H9 (cell line): ENCODE measurements around the gene PXDN. TPM values are rescaled to one million over a fixed set of nuclear protein-coding genes. Genes with fewer than 3 reads are reported as not detected.

Experiments used
- DNase-seq: peaks from one replicate; pipeline ENCODE4 v3.0.0-alpha.2; 2017
- H2AFZ ChIP-seq: one replicate; pipeline ENCODE4 v1.6.1; 2013; ENCODE audit warnings: mild to moderate bottlenecking, low read length, control low read depth, moderate library complexity
- H2AK5ac ChIP-seq: 2 replicates; pipeline ENCODE4 v1.6.1; 2013; ENCODE audit warnings: low read length, control low read depth, mixed read lengths; ENCODE audit not compliant: insufficient read length
- H2BK120ac ChIP-seq: one replicate; pipeline ENCODE4 v1.6.1; 2013; ENCODE audit warnings: low read depth, mild to moderate bottlenecking, low read length, control low read depth, inconsistent platforms; ENCODE audit not compliant: poor library complexity, severe bottlenecking
- H2BK12ac ChIP-seq: 2 replicates; pipeline ENCODE4 v1.6.1; 2013; ENCODE audit warnings: low read length, control low read depth, mixed read lengths, low read depth; ENCODE audit not compliant: insufficient read length
- H2BK15ac ChIP-seq: 2 replicates; pipeline ENCODE4 v1.6.1; 2013; ENCODE audit warnings: low read depth, low read length, control low read depth
- H2BK20ac ChIP-seq: one replicate; pipeline ENCODE4 v1.6.1; 2013; ENCODE audit warnings: low read depth, mild to moderate bottlenecking, low read length, control low read depth, inconsistent platforms; ENCODE audit not compliant: poor library complexity, severe bottlenecking
- H2BK5ac ChIP-seq: 2 replicates; pipeline ENCODE4 v1.6.1; 2013; ENCODE audit warnings: low read length, control low read depth, mixed read lengths; ENCODE audit not compliant: insufficient read length
- H3K14ac ChIP-seq: 2 replicates; pipeline ENCODE4 v1.6.1; 2013; ENCODE audit warnings: low read length, control low read depth; ENCODE audit not compliant: insufficient read depth
- H3K18ac ChIP-seq: 2 replicates; pipeline ENCODE4 v1.6.1; 2013; ENCODE audit warnings: low read depth, mild to moderate bottlenecking, mixed read lengths, low read length, control low read depth; ENCODE audit not compliant: insufficient read length
- H3K23ac ChIP-seq: 2 replicates; pipeline ENCODE4 v1.6.1; 2013; ENCODE audit warnings: low read length, control low read depth, mixed read lengths, low read depth; ENCODE audit not compliant: insufficient read length
- H3K23me2 ChIP-seq: 2 replicates; pipeline ENCODE4 v1.6.1; 2013; ENCODE audit warnings: low read depth, mild to moderate bottlenecking, mixed read lengths, low read length, control low read depth; ENCODE audit not compliant: insufficient read length, poor library complexity, severe bottlenecking
- H3K27ac ChIP-seq: 2 replicates; pipeline ENCODE4 v1.5.1; 2013; ENCODE audit warnings: low read length, control low read depth, mixed read lengths, low read depth; ENCODE audit not compliant: insufficient read length
- H3K27me3 ChIP-seq: 2 replicates; pipeline ENCODE4 v1.6.1; 2013; ENCODE audit warnings: low read length, control low read depth, inconsistent platforms; ENCODE audit not compliant: insufficient read depth
- H3K4ac ChIP-seq: 2 replicates; pipeline ENCODE4 v1.6.1; 2013; ENCODE audit warnings: low read depth, mild to moderate bottlenecking, control low read depth, inconsistent platforms, low read length, moderate library complexity
- H3K4me1 ChIP-seq: 2 replicates; pipeline ENCODE4 v1.6.1; 2013; ENCODE audit warnings: low read length, control low read depth, inconsistent platforms; ENCODE audit not compliant: insufficient read depth
- H3K4me2 ChIP-seq: 2 replicates; pipeline ENCODE4 v1.6.1; 2013; ENCODE audit warnings: low read length, control low read depth, mixed read lengths; ENCODE audit not compliant: insufficient read length, insufficient read depth
- H3K56ac ChIP-seq: 2 replicates; pipeline ENCODE4 v1.6.1; 2013; ENCODE audit warnings: low read depth, mild to moderate bottlenecking, mixed read lengths, low read length, control low read depth; ENCODE audit not compliant: insufficient read length
- H3K79me1 ChIP-seq: 2 replicates; pipeline ENCODE4 v1.6.1; 2013; ENCODE audit warnings: low read depth, mild to moderate bottlenecking, moderate library complexity, low read length, control low read depth, inconsistent platforms; ENCODE audit not compliant: insufficient read depth, poor library complexity, severe bottlenecking
- H3K79me2 ChIP-seq: 2 replicates; pipeline ENCODE4 v1.6.1; 2013; ENCODE audit warnings: low read length, control low read depth, inconsistent platforms; ENCODE audit not compliant: insufficient read depth
- H3K9ac ChIP-seq: 2 replicates; pipeline ENCODE4 v1.6.1; 2013; ENCODE audit warnings: low read length, control low read depth, mixed read lengths; ENCODE audit not compliant: insufficient read length; ENCODE audit errors: extremely low read depth
- H3K9me3 ChIP-seq: one replicate; pipeline ENCODE4 v1.6.1; 2013; ENCODE audit warnings: low read depth, low read length, inconsistent platforms; ENCODE audit not compliant: control insufficient read depth
- H3T11ph ChIP-seq: one replicate; pipeline ENCODE4 v1.6.1; 2013; ENCODE audit warnings: mild to moderate bottlenecking, low read length, control low read depth, inconsistent platforms
- H4K20me1 ChIP-seq: one replicate; pipeline ENCODE4 v1.6.1; 2013; ENCODE audit not compliant: control insufficient read depth, insufficient read length, insufficient read depth
- H4K5ac ChIP-seq: 2 replicates; pipeline ENCODE4 v1.6.1; 2013; ENCODE audit warnings: low read depth, mild to moderate bottlenecking, mixed read lengths, low read length, control low read depth; ENCODE audit not compliant: insufficient read length
- H4K8ac ChIP-seq: replicated peaks from 2 replicates; pipeline ENCODE4 v1.6.1; 2013; ENCODE audit warnings: low read length, control low read depth, mixed read lengths, low read depth; ENCODE audit not compliant: insufficient read length
- H4K91ac ChIP-seq: 2 replicates; pipeline ENCODE4 v1.6.1; 2013; ENCODE audit warnings: low read depth, mild to moderate bottlenecking, moderate library complexity, mixed read lengths, low read length, control low read depth; ENCODE audit not compliant: insufficient read length
- H3K27ac Mint-ChIP-seq, 3 experiments: 2 replicates in 2 of 3; 3 replicates in 1 of 3; pipeline ENCODE4 v1.8.0; 2020 to 2021; ENCODE audit warnings: mixed read lengths in 3 of 3, mild to moderate bottlenecking in 1 of 3, moderate library complexity in 1 of 3
- H3K27me3 Mint-ChIP-seq: 2 replicates; pipeline ENCODE4 v1.8.0; 2021; ENCODE audit warnings: low read depth, mild to moderate bottlenecking, moderate library complexity, mixed read lengths
- H3K36me3 Mint-ChIP-seq, 3 experiments: 2 replicates in 2 of 3; 3 replicates in 1 of 3; pipeline ENCODE4 v1.8.0; 2020 to 2021; ENCODE audit warnings: low read depth in 3 of 3, mixed read lengths in 3 of 3; ENCODE audit not compliant: insufficient read depth in 1 of 3
- H3K4me1 Mint-ChIP-seq, 2 experiments: 2 replicates each; pipeline ENCODE4 v1.8.0; 2020; ENCODE audit warnings: mixed read lengths in 2 of 2
- H3K4me3 Mint-ChIP-seq, 2 experiments: 2 replicates in 1 of 2; 3 replicates in 1 of 2; pipeline ENCODE4 v1.8.0; 2020 to 2021; ENCODE audit warnings: mild to moderate bottlenecking in 2 of 2, mixed read lengths in 2 of 2, moderate library complexity in 1 of 2
- H3K9me3 Mint-ChIP-seq, 2 experiments: 2 replicates in 1 of 2; 3 replicates in 1 of 2; pipeline ENCODE4 v1.8.0; 2020; ENCODE audit warnings: mild to moderate bottlenecking in 2 of 2, mixed read lengths in 2 of 2, moderate library complexity in 1 of 2
- WGBS: extraction: QIAGEN DNeasy Blood & Tissue Kit; methylation state at CpG from one replicate; pipeline ENCODE4 v1.1.7; 2013; ENCODE audit warnings: missing lambda C conversion rate, low lambda C conversion rate, mixed read lengths; ENCODE audit not compliant: insufficient read length; ENCODE audit errors: extremely low coverage; 5-methylcytosine and 5-hydroxymethylcytosine counted together
- total RNA-seq: library from RNA; stranded (reverse); gene quantifications from 2 replicates; pipeline ENCODE4 v1.2.1, GENCODE V29; 2021
- TF ChIP-seq, protein P1 (sequence below): fragments of 200-600 bp; sonication (generic); conservative IDR thresholded peaks from 3 replicates; pipeline ENCODE4 v1.8.0; 2021; ENCODE audit warnings: antibody characterized with exemption, mild to moderate bottlenecking

The PXDN gene
- total RNA-seq, 1 experiment from 2014 or later = 146 TPM

DNA sequence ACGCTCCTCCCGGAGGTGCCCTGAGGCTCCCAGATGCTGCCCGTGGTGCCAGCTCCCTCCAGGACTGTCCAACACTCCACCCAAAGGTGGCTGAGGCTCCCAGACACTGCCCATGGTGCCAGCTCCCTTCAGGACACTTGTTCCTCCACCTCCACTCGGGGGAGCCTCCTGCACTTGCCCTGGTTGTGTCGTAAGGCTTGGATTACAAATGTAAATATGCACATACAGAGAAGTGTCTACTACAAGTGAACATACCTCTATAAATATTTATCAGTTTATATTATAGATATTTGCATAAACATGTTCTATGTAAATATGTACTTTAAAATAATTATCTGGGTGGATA, 143.3 kb downstream of the PXDN start:
- Histone ChIP-seq H3K18ac (no peak overlapping the region), H2BK120ac (no peak overlapping the region), H4K5ac (no peak overlapping the region), H3K27ac (no peak overlapping the region), H2AFZ (no peak overlapping the region), H2BK20ac (no peak overlapping the region), H3K23me2 (no peaks in the 10 kb centered on the region), H2BK5ac (no peak overlapping the region), H2BK15ac (no peak overlapping the region), H3K9ac (no peak overlapping the region), H4K20me1 (no peaks in the 10 kb centered on the region), H4K8ac (no peak overlapping the region), H3K9me3 (no peaks in the 10 kb centered on the region), H4K91ac (no peak overlapping the region), H3K14ac (no peak overlapping the region), H3K56ac (no peak overlapping the region), H3K79me2 (no peaks in the 10 kb centered on the region), H3K79me1 (no peaks in the 10 kb centered on the region), H2AK5ac (no peak overlapping the region), H3K4me2 (no peak overlapping the region), H3K27me3 (no peaks in the 10 kb centered on the region), H3K23ac (no peak overlapping the region), H3K4ac (no peak overlapping the region), H3T11ph (no peak overlapping the region), H2BK12ac (no peak overlapping the region), H3K4me1 (peaks cover 5% of the 10 kb centered on the region; the same call in 1 of the 2 replicates)
- Mint-ChIP-seq H3K27me3 (no peaks in the 10 kb centered on the region), H3K27ac (no peak overlapping the region), H3K36me3 (no peaks in the 10 kb centered on the region), H3K4me1 (0 out of 4 replicates have a peak, but pooled peaks cover 0 to 3% of the 10 kb centered on the region in 2 experiments), H3K4me3 (no peak overlapping the region), H3K9me3 (no peaks in the 10 kb centered on the region)
- TF ChIP-seq, protein P1, sequence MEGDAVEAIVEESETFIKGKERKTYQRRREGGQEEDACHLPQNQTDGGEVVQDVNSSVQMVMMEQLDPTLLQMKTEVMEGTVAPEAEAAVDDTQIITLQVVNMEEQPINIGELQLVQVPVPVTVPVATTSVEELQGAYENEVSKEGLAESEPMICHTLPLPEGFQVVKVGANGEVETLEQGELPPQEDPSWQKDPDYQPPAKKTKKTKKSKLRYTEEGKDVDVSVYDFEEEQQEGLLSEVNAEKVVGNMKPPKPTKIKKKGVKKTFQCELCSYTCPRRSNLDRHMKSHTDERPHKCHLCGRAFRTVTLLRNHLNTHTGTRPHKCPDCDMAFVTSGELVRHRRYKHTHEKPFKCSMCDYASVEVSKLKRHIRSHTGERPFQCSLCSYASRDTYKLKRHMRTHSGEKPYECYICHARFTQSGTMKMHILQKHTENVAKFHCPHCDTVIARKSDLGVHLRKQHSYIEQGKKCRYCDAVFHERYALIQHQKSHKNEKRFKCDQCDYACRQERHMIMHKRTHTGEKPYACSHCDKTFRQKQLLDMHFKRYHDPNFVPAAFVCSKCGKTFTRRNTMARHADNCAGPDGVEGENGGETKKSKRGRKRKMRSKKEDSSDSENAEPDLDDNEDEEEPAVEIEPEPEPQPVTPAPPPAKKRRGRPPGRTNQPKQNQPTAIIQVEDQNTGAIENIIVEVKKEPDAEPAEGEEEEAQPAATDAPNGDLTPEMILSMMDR = no peak
- no peak for DNase-seq
- no CpG with 5 or more reads among the region's 5 CpGs for WGBS
